ENCODE results near the gene MSRB2.
A peak's percentile ranks its signal among the peaks of the same experiment; 100 is the strongest.
"Not testable (repeated sequence)": the region's sequence is repeated elsewhere in the genome, so short reads cannot be mapped to it uniquely, and the experiment has no call there.

MSRB2 gene

GRCh38 chr10:23095404-23095965 lies at the start of gene MSRB2:
Gene MSRB2, plus strand, starts transcription at chr10:23095579. Its CDS starts 30 bp downstream, at chr10:23095609.
- DNase-seq, result peak; percentile 60

- DNase-seq, result no peak
Observed at GRCh38 chr10:23046027-23046426, 49.4 kb upstream of the MSRB2 start.

- no peak for DNase-seq
Observed at GRCh38 chr10:23047201-23048050, 48.0 kb upstream of the MSRB2 start.

- no peak for DNase-seq
Observed at GRCh38 chr10:23048191-23048590, 47.2 kb upstream of the MSRB2 start.

- DNase-seq, result no peak
Observed at GRCh38 chr10:23051278-23051677, 44.1 kb upstream of the MSRB2 start.

- DNase-seq, result no peak
Observed at GRCh38 chr10:23051855-23052331, 43.5 kb upstream of the MSRB2 start.

GRCh38 chr10:23053036-23053435 lies 42.3 kb upstream of the MSRB2 start:
- no peak for DNase-seq

- no peak for DNase-seq
Observed at GRCh38 chr10:23055424-23056185, 39.8 kb upstream of the MSRB2 start.

- DNase-seq, result no peak
Observed at GRCh38 chr10:23056186-23056579, 39.2 kb upstream of the MSRB2 start.

GRCh38 chr10:23058366-23058765 lies 37.0 kb upstream of the MSRB2 start:
- no peak for DNase-seq

- no peak for DNase-seq
Observed at GRCh38 chr10:23060918-23061317, 34.5 kb upstream of the MSRB2 start.

- no peak for DNase-seq
Observed at GRCh38 chr10:23063045-23063972, 32.1 kb upstream of the MSRB2 start.

GRCh38 chr10:23063973-23064812 lies 31.2 kb upstream of the MSRB2 start:
- DNase-seq, result no peak

- DNase-seq, result not testable (repeated sequence)
Observed at GRCh38 chr10:23064813-23065114, 30.6 kb upstream of the MSRB2 start.

- DNase-seq, result no peak
Observed at GRCh38 chr10:23065181-23065948, 30.0 kb upstream of the MSRB2 start.

GRCh38 chr10:23067337-23067736 lies 28.0 kb upstream of the MSRB2 start:
- no peak for DNase-seq

GRCh38 chr10:23067939-23068775 lies 27.2 kb upstream of the MSRB2 start:
- peak; percentile 18 for DNase-seq

- DNase-seq, result no peak
Observed at GRCh38 chr10:23069019-23069815, 26.2 kb upstream of the MSRB2 start.

Data from SHP77 treated with DMSO at 0.1 percent for 48 hours (cell line).